GM11168 (cell line): ENCODE results near the gene SLC25A3.

Experiments
- in situ Hi-C: fragments of 300-500 bp; cut with MboI; formaldehyde crosslinking; loops from one replicate; pipeline ENCODE4 v1.12.0; 2022; ENCODE audit warnings: low sequenced_read_pairs; ENCODE audit not compliant: unreplicated experiment

SLC25A3 gene

DNA sequence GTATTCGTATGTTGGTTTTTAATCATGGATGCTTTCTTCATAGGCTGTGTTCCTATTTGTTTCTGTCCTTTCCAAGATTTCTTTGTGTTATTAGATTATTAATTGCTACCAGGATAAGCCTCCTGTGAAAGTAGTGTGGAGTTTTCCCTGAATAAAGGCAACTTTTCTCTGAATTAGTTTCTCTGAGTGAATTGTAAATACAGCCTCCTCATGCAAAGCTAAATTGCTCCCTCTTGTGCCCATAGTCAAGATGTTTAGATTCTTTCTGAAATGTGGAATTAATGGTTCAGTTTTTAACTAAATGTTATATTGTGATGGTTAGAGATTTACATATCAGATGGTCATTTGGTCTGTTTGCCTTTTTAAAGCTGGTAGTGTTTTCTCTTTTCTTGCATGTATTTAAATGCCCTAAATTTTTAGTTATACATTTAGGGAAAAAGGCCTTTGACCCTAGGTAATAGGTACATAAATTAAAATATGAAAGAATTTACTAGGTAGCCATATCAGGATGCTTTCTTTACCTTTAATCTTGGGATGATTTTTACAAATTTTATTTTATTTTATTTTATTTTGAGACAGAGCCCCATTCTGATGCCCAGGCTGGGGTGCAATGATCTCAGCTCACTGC is 60.5 kb downstream of the SLC25A3 start:
- in situ Hi-C loops: no loop called here
